Measurements from ENCODE around the gene POLE.

DNA sequence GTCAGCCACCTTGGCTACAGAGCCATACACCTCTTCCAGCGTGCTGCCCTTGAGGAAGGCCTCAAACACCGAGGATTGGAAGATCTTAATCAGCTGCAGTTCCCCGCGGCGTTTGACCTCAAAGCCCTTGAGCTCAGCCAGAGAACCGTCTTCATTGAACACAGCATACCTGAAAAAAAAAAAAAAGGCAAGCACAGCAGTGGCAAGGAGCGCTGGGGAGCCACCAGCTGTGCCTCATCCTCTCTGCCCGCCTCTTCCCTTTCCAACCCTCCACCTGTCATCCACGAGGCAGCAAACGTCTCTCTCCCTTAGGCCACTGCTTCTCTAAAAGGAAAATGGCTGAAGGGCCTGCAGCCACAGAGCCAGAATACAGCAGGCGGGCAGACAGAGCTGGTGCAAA, 26.1 kb downstream of the POLE start:
- TF ChIP-seq POLR2AphosphoS5 (IDR thresholded peaks at IDR 0.05; ENCODE audit: low read depth, low read length), result no peak
- no peak for TF ChIP-seq POLR2A (IDR thresholded peaks at IDR 0.05; ENCODE audit: low read depth, low read length)

Data from GM12891 (cell line).